ENCODE data around the gene MEI1. TPM values are rescaled to one million over a fixed set of nuclear protein-coding genes. Genes with fewer than 3 reads are reported as not detected.

The MEI1 gene
- total and polyA plus RNA-seq, 12 donors: 0.36 to 3.7 (median 1.3) TPM; not detected in 1

- H3K9me3 ChIP-seq (replicated peaks in 1 of 3): no peaks in the 10 kb centered on the region
- H3K36me3 ChIP-seq (replicated peaks in 1 of 2): no peaks in the 10 kb centered on the region
- no peak overlapping the region for H3K27ac ChIP-seq
- no peaks in the 10 kb centered on the region for H3K4me1 ChIP-seq (replicated peaks in 1 of 2)
- TF ChIP-seq POLR2A (IDR thresholded peaks at IDR 0.05) (no peak), CTCF (IDR thresholded peaks at IDR 0.05) (no peak)
- WGBS, 4 donors: 63 to 67% (median 65%) methylated on average over 3 of the region's 3 CpGs
- intact Hi-C loops (cut with DNase I): no loop called here
- DNase-seq: no peak
- no peak overlapping the region for H3K4me3 ChIP-seq
- no peaks in the 10 kb centered on the region for H3K27me3 ChIP-seq
Measured at GRCh38 chr22:41779929-41780505, 80.7 kb downstream of the MEI1 start.

GRCh38 chr22:41780746-41781505 is 81.6 kb downstream of the MEI1 start:
- Histone ChIP-seq H3K4me1 (replicated peaks in 1 of 2) (no peaks in the 10 kb centered on the region), H3K27ac (peak overlapping the region in 1 of 5 donors; percentile 32), H3K36me3 (replicated peaks in 1 of 2) (no peaks in the 10 kb centered on the region), H3K9me3 (replicated peaks in 1 of 3) (no peaks in the 10 kb centered on the region), H3K4me3 (no peak overlapping the region), H3K27me3 (no peaks in the 10 kb centered on the region)
- peak in 6 of 7 donors; percentile 37 to 78 (median 53) for DNase-seq
- intact Hi-C loops (cut with DNase I): no loop called here
- TF ChIP-seq CTCF (IDR thresholded peaks at IDR 0.05) (no peak), POLR2A (IDR thresholded peaks at IDR 0.05) (no peak)
- WGBS, 4 donors: 73 to 87% (median 76%) methylated on average over 9 to 11 of the region's 11 CpGs

- no peak for DNase-seq
- Histone ChIP-seq H3K27ac (peak overlapping the region in 1 of 5 donors; percentile 32), H3K9me3 (replicated peaks in 1 of 3) (no peaks in the 10 kb centered on the region), H3K36me3 (replicated peaks in 1 of 2) (no peaks in the 10 kb centered on the region), H3K27me3 (no peaks in the 10 kb centered on the region), H3K4me1 (replicated peaks in 1 of 2) (no peaks in the 10 kb centered on the region), H3K4me3 (no peak overlapping the region)
- whole genome bisulfite sequencing, 4 donors: 59 to 100% (median 72%) methylated on average over 1 of the region's 1 CpG; no CpG with 5 or more reads in 1 of the 4 donors
- intact Hi-C loops (cut with DNase I): no loop called here
- no peak for TF ChIP-seq POLR2A (IDR thresholded peaks at IDR 0.05)
- TF ChIP-seq CTCF (IDR thresholded peaks at IDR 0.05): no peak
Measured at GRCh38 chr22:41781507-41781906, 82.2 kb downstream of the MEI1 start.

- no peak for DNase-seq
- TF ChIP-seq CTCF (IDR thresholded peaks at IDR 0.05) (no peak), POLR2A (IDR thresholded peaks at IDR 0.05) (no peak)
- 84 to 97% (median 93%) methylated on average over 6 of the region's 6 CpGs for WGBS, 4 donors
- intact Hi-C loops (cut with DNase I): no loop called here
- H3K4me3 ChIP-seq: no peak overlapping the region
- H3K27ac ChIP-seq: no peak overlapping the region
- no peaks in the 10 kb centered on the region for H3K9me3 ChIP-seq (replicated peaks in 1 of 3)
- H3K4me1 ChIP-seq (replicated peaks in 1 of 2): no peaks in the 10 kb centered on the region
- no peaks in the 10 kb centered on the region for H3K27me3 ChIP-seq
- no peaks in the 10 kb centered on the region for H3K36me3 ChIP-seq (replicated peaks in 1 of 2)
Measured at GRCh38 chr22:41782316-41782715, 83.0 kb downstream of the MEI1 start.
